NCI-H1436 treated with DMSO at 0.1 percent for 48 hours (cell line): ENCODE results near the gene TAPBP.
A peak's percentile ranks its signal among the peaks of the same experiment; 100 is the strongest.
"Not testable (repeated sequence)": the region's sequence is repeated elsewhere in the genome, so short reads cannot be mapped to it uniquely, and the experiment has no call there.

Experiments
- DNase-seq: peaks from one replicate; lab custom pipeline; 2025; lab: John Stamatoyannopoulos, UW

The TAPBP gene

GRCh38 chr6:33296797-33297405, 17.0 kb downstream of the TAPBP start:
- no peak for DNase-seq

DNA sequence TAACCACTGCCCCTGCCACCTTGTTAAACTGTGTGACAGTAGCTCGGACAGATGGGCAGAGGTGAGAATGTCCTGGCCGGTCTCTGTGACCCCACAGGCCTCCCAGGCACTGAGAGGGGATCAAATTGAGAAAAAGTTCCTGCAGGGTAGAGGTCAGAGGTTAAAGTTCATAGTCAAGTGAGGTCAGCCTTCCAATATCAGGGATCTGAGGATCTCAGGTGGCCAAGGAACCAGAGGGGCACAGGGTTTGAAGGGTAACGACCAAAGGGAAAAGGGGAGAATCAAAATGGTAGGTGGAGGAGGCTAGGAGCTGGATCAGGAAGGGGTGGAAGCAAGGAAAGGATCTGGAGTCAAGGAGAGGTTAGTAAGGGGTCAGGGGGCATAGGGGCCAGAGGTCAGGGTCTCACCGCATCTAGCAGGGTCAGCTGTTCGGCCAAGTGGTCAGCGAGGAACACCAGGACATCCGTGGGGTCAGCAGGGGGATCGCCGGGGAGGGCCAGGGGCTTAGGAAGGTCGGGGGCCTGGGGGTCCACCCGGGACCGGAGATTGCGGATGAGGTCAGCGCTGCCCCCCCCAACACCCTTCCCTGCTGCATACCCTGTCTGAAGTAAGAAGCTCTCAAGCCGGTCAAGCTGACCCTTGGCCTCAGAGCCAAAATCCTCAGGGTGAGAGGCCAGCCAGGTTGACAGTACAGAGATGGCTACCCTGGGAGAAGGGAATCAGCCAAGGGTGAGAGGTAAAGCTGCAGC, 18.1 kb downstream of the TAPBP start:
- no peak for DNase-seq

- DNase-seq = no peak
Measured at GRCh38 chr6:33294086-33294823, 19.6 kb downstream of the TAPBP start.

- DNase-seq = no peak
Measured at GRCh38 chr6:33292996-33293682, 20.7 kb downstream of the TAPBP start.

DNA sequence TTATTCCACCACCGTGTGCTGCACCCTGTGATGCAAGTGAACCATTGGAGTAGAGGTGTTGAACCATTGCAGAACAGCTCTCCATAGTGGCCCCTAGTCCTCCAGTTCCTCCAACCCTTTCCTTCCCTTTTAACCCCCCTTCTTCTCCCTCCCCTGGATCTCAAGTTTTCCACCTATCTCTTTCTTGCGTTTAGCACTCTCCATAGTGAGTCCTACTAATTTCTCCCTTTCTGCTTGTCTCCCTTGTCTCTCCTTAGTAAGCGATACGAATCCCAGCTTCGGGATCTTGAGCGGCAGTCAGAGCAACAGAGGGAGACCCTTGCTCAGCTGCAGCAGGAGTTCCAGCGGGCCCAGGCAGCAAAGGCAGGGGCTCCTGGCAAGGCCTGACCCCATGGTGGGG, 23.4 kb downstream of the TAPBP start:
- DNase-seq = no peak

DNA sequence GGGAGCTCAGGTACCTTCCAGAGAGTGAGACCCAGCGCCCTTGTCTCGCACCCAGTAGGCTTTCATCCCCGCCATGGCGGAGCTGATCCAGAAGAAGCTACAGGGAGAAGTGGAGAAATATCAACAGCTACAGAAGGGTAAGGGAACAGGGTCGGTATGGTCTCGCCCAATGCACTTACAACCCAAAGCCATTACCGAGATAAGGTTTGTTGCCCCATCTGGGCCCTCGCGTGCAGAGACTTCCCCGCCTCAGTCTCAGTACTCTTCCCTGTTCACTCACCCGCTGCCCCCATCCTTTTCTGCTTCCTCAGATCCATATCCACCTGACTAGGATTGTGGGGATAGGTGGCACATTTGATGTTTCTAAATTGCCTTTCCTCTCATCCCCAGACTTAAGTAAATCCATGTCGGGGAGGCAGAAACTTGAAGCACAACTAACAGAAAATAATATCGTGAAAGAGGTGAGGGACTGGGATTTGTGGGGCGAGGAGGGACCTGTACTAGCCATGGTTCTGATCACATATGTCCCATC, 24.0 kb downstream of the TAPBP start:
- DNase-seq = no peak

DNA sequence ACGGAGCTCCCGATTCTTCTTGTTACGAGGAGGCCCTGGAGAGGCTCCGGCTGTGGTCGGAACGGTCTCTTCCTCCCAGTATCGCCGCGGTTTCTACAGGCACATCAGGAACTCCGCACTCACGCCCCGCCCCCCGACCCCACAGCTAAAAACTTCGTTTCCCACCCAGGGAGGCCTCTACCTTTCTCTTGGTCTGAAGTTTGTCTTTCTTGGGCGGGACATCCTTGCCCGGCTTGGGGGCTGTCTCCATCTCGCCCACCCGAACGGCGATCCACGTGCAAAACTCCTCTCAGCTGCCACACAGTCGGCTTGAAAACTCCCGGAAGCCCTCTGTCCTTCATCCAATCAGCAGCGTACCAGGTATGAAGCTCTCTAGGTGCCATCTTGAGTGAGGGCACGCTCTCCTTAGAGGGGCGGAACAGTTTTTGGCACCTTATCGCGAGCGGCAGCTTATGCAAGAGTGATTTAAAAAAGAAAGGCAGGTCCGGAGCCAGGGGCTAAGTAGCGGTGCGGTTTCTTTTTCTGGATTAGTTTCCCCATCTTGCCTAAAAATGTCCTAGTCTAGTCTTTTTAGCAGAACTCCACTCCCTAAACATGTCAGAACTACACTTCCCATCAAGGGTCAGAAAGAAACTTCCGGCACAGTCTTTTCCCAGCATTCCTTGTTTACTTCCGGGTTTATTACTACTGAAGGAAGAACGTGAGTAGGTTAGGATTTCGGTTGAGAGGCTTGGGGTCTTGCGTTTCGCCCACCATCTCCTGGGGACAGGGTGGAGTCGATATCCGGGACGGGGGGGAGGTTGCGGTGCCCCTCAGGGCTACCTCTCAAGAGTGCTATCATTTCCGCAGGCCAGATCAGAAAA, 24.7 kb downstream of the TAPBP start, which contains the start of the genes PFDN6 and WDR46:
Gene PFDN6 (plus strand): TSS at position 681 of the 863 bp plus-strand sequence. CDS start 256 bp downstream, outside the sequence.
Gene WDR46 (minus strand): TSS at position 319 of the 863 bp plus-strand sequence. CDS start 69 bp downstream, at position 250.
- DNase-seq = peak; percentile 87

GRCh38 chr6:33288141-33288920, 25.5 kb downstream of the TAPBP start:
- no peak for DNase-seq

DNA sequence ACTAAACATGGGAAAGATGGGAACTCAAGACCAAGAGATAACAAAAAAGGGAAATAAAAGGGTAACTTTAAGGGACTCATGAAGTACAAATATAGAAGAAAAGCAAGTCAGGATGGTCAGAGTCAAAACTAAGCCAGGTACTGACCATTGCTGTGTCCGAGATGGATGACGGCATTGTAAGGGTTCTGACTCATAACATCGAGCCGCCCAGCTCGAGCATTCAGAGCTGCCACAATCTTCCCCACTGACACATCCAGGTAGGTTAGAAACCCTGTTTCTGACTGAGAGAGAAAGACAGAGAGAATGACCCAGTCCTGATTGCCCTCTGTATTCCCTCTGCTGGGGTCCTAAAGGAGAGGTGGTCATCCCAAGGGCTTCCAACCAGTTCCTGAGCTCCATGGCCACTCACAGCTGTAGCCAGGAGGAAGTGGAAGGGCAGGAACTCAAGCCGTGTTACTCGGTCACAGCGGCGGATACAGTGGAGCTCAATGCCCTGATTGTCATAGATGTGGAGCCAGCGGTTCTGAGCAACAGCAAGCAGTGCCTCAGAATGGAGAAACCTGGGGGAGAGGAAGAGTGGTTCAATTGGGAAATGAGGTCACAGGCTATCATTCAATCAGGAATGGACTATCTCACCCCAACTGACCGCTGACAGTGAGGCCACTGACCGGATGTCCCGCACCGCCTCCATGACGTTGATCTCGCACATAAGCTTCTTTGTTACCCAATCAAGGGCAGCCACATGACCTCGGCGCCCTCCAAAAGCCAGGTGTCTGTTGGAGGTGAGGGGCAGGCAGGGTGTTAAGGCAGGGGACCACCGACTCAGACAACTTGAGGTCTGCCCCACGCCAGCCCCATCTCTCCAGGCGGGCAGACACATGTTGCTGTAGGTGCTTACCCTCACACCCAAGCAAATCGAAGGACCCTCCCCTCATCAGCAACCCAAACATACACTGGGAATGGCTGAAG, 26.6 kb downstream of the TAPBP start:
- DNase-seq = no peak

DNA sequence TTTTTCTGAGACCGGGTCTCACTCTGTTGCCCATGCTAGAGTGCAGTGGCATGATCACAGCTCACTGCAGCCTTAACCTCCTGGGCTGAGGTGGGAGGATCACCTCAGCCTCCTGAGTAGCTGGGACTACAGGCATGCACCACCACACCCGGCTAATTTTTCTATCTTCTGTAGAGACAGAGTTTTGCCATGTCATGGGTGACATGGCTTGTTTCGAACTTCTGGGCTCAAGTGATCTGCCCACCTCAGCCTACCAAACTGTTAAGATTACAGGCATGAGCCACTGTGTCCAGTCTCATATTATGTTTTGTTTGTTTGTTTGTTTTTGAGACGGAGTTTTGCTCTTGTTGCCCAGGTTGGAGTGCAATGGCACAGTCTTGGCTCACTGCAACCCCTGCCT, 28.7 kb downstream of the TAPBP start:
- DNase-seq = not testable (repeated sequence)

DNA sequence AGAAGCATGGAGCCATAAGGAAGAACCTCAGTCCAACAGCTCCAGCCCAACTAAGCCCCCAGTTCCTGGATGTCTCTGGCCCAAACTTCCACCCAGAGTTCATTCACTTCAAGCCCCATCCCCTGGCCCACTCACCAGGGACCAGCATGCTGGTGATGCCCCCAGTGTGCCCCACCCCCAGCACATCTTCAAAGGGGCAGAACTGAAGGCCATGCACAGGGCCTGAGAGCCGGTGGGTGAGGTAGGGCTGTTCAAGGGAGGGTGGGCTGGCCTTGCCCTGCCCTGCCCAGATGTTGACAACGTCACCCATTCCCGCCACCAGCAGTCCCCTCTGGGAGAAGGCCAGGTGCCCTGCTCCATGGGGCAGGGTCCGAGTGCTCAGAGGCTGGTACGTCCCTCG, 33.3 kb downstream of the TAPBP start:
- DNase-seq = no peak

GRCh38 chr6:33279971-33280511, 33.8 kb downstream of the TAPBP start:
- DNase-seq = no peak

DNA sequence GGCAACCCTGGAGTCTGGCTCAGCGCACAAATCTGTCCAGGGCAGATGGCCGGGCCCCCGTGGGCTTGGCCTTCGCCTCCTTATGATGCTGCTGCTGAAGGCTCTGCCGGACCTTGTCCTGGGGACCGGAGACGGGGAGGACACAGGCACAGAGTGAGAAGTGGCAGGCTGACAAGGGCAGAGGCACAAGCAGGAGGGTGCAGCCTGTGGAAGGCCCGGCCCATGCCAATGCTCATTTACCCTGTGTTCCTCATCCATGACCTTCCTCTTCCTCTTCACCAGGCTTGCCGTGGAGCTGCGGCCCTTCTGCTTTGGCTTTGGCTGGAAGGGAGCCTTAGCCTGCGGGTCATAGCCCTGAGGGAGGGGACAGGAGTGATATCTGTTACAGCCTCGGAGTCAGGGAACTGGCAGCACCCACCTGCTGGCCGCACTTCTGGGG, 34.6 kb downstream of the TAPBP start:
- no peak for DNase-seq

DNA sequence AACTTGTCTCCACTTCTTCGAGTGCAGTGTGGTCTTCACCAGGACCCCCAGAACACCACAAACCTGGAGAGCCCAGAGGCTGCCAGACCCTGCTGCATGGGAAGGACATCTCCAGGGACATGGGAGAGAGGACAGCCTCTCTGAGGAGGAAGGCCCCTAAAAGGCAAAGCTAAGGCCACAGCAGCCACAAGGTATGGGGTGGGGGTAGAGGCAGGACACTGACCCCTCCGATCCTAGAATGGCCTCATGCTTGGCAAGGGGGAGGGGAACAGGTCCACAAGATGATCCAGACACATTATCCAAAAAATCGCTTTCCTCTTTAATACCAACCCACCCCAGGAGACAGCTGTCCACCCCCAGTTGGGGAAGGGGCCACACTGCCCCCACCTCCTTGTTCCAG, 35.1 kb downstream of the TAPBP start:
- no peak for DNase-seq

DNA sequence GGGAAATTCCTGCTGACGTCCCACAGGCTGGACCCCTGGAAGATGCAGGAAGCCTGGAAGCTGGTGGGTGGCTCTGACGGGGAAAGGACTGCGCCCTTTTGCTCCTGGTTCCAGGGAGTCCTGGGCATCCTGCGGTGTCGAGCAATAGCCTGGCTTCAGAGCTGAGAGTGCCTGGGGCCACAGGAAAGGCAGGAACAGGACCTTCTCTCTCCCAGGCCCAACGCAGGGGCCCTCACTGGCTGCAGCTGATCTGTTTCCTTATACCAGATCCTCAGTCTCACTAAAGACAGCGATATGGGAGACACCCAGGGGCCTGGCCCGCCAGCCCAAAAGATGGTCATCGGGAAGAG, 35.5 kb downstream of the TAPBP start:
- no peak for DNase-seq

DNA sequence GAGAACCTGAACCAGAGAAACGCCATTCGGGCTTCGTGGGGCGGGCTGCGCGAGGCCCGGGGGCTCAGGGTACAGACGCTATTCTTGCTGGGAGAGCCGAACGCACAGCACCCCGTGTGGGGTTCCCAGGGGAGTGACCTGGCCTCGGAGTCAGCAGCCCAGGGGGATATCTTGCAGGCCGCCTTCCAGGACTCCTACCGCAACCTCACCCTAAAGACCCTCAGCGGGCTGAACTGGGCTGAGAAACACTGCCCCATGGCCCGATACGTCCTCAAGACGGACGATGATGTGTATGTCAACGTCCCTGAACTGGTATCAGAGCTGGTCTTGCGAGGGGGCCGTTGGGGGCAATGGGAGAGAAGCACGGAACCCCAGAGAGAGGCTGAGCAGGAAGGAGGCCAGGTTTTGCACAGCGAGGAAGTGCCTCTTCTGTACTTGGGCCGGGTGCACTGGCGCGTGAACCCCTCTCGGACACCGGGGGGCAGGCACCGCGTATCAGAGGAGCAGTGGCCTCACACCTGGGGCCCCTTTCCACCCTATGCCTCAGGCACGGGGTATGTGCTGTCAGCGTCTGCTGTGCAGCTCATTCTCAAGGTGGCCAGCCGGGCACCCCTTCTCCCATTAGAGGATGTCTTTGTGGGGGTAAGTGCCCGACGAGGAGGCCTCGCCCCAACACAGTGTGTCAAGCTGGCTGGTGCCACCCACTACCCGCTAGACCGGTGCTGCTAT, 36.1 kb downstream of the TAPBP start:
- DNase-seq = no peak

GRCh38 chr6:33276864-33277662, 36.8 kb downstream of the TAPBP start, which contains the start of gene B3GALT4:
Gene B3GALT4, plus strand, starts transcription at chr6:33277123. Its CDS starts 297 bp downstream, at chr6:33277420.
- DNase-seq = no peak
